Measurements from ENCODE around the gene SPDEF. TPM values are rescaled to one million over a fixed set of nuclear protein-coding genes. Genes with fewer than 3 reads are reported as not detected.

Gene SPDEF
- total RNA-seq, 1 donor from 2014 or later, result 0.12 TPM

GRCh38 chr6:34523441-34524206, 32.5 kb downstream of the SPDEF start:
- Mint-ChIP-seq H3K36me3 (ENCODE audit: low read depth) (no peaks in the 10 kb centered on the region), H3K4me1 (peaks cover 7% of the 10 kb centered on the region), H3K27me3 (ENCODE audit: low read depth) (no peaks in the 10 kb centered on the region), H3K27ac (ENCODE audit: unreplicated experiment) (no peak overlapping the region), H3K4me3 (no peak overlapping the region), H3K9me3 (no peaks in the 10 kb centered on the region)
- TF ChIP-seq CTCF (conservative IDR thresholded peaks at IDR 0.05), result no peak
- no peak for DNase-seq (ENCODE audit: low read depth, low spot score)

- H3K4me1 Mint-ChIP-seq, result peaks cover 6% of the 10 kb centered on the region
- no peak for TF ChIP-seq CTCF (conservative IDR thresholded peaks at IDR 0.05)
- H3K4me3 Mint-ChIP-seq, result no peak overlapping the region
Measured at GRCh38 chr6:34522761-34523160, 33.4 kb downstream of the SPDEF start.

GRCh38 chr6:34521463-34522285, 34.5 kb downstream of the SPDEF start:
- no peak overlapping the region for H3K27ac Mint-ChIP-seq (ENCODE audit: unreplicated experiment)
- H3K4me3 Mint-ChIP-seq, result no peak overlapping the region
- no peak for TF ChIP-seq CTCF (conservative IDR thresholded peaks at IDR 0.05)
- H3K36me3 Mint-ChIP-seq (ENCODE audit: low read depth), result no peaks in the 10 kb centered on the region
- no peak for DNase-seq (ENCODE audit: low read depth, low spot score)
- no peaks in the 10 kb centered on the region for H3K9me3 Mint-ChIP-seq
- no peaks in the 10 kb centered on the region for H3K27me3 Mint-ChIP-seq (ENCODE audit: low read depth)
- no peaks in the 10 kb centered on the region for H3K4me1 Mint-ChIP-seq

More at GRCh38 chr6:34522761-34523160, 33.4 kb downstream of the SPDEF start:
- DNase-seq (ENCODE audit: low read depth, low spot score), result no peak
- H3K36me3 Mint-ChIP-seq (ENCODE audit: low read depth), result no peaks in the 10 kb centered on the region
- no peaks in the 10 kb centered on the region for H3K27me3 Mint-ChIP-seq (ENCODE audit: low read depth)
- H3K27ac Mint-ChIP-seq (ENCODE audit: unreplicated experiment), result no peak overlapping the region
- H3K9me3 Mint-ChIP-seq, result no peaks in the 10 kb centered on the region

GRCh38 chr6:34520645-34521462, 35.3 kb downstream of the SPDEF start:
- H3K4me1 Mint-ChIP-seq, result no peaks in the 10 kb centered on the region
- no peaks in the 10 kb centered on the region for H3K9me3 Mint-ChIP-seq
- DNase-seq (ENCODE audit: low read depth, low spot score), result no peak
- H3K4me3 Mint-ChIP-seq, result no peak overlapping the region
- no peaks in the 10 kb centered on the region for H3K27me3 Mint-ChIP-seq (ENCODE audit: low read depth)
- no peak overlapping the region for H3K27ac Mint-ChIP-seq (ENCODE audit: unreplicated experiment)
- no peaks in the 10 kb centered on the region for H3K36me3 Mint-ChIP-seq (ENCODE audit: low read depth)
- no peak for TF ChIP-seq CTCF (conservative IDR thresholded peaks at IDR 0.05)

GRCh38 chr6:34519971-34520644, 36.0 kb downstream of the SPDEF start:
- H3K36me3 Mint-ChIP-seq (ENCODE audit: low read depth), result no peaks in the 10 kb centered on the region

More at GRCh38 chr6:34519971-34520644, 36.0 kb downstream of the SPDEF start:
- no peak for DNase-seq (ENCODE audit: low read depth, low spot score)
- TF ChIP-seq CTCF (conservative IDR thresholded peaks at IDR 0.05), result no peak
- Mint-ChIP-seq H3K4me3 (no peak overlapping the region), H3K9me3 (no peaks in the 10 kb centered on the region), H3K4me1 (no peaks in the 10 kb centered on the region), H3K27ac (ENCODE audit: unreplicated experiment) (no peak overlapping the region), H3K27me3 (ENCODE audit: low read depth) (no peaks in the 10 kb centered on the region)
